H1 (cell line): ENCODE measurements around the gene FBXO46. TPM values are rescaled to one million over a fixed set of nuclear protein-coding genes. Genes with fewer than 3 reads are reported as not detected.

Source experiments
- BRCA1 ChIP-seq: IDR thresholded peaks from 2 replicates; pipeline ENCODE4 v1.6.1; 2012; ENCODE audit warnings: low read depth, low read length, improper control_type of control experiment
- CHD7 ChIP-seq: fragments of 300-600 bp; sonication (generic); IDR thresholded peaks from 2 replicates; pipeline ENCODE4 v1.7.1; 2012; ENCODE audit warnings: low read length, moderate library complexity, mild to moderate bottlenecking, inconsistent platforms; ENCODE audit not compliant: insufficient replicate concordance
- CTBP2 ChIP-seq: IDR thresholded peaks from 2 replicates; pipeline ENCODE4 v1.7.0; 2011; ENCODE audit warnings: borderline replicate concordance, mild to moderate bottlenecking, moderate library complexity, mixed read lengths, low read length; ENCODE audit not compliant: insufficient read depth, insufficient read length
- JUN ChIP-seq: IDR thresholded peaks from 2 replicates; pipeline ENCODE4 v1.6.1; 2011; ENCODE audit warnings: low read depth, mild to moderate bottlenecking, improper control_type of control experiment, low read length
- KDM5A ChIP-seq: fragments of 200-600 bp; IDR thresholded peaks from 2 replicates; pipeline ENCODE4 v1.7.1; 2012; ENCODE audit warnings: mild to moderate bottlenecking, low read length, inconsistent platforms, mixed read lengths
- NANOG ChIP-seq: IDR thresholded peaks from 2 replicates; pipeline ENCODE4 v1.6.1; 2011; ENCODE audit warnings: low read length, low read depth, mild to moderate bottlenecking, inconsistent platforms; ENCODE audit not compliant: insufficient read depth, poor library complexity, severe bottlenecking
- NRF1 ChIP-seq: IDR thresholded peaks from 2 replicates; pipeline ENCODE4 v1.6.1; 2011; ENCODE audit warnings: mild to moderate bottlenecking, low read depth, low read length, improper control_type of control experiment
- POLR2A ChIP-seq, 2 experiments: IDR thresholded peaks; 1 replicate in 1 of 2; 2 replicates in 1 of 2; pipeline ENCODE4 v1.6.1; 2011; ENCODE audit warnings: low read depth in 2 of 2, low read length in 2 of 2, mild to moderate bottlenecking in 2 of 2; ENCODE audit errors: control extremely low read depth in 1 of 2
- RXRA ChIP-seq: IDR thresholded peaks from 2 replicates; pipeline ENCODE4 v1.6.1; 2011; ENCODE audit warnings: low read depth, mild to moderate bottlenecking, low read length, moderate library complexity; ENCODE audit not compliant: insufficient read depth
- SP4 ChIP-seq: IDR thresholded peaks from 2 replicates; pipeline ENCODE4 v1.6.1; 2012; ENCODE audit warnings: low read length, inconsistent platforms
- polyA plus RNA-seq, 7 experiments: library from polyadenylated mRNA; depleted of rRNA in 3 of 7; stranded (reverse) in 5 of 7; unstranded in 2 of 7; fragments of >200 nt in 5 of 7; fragments of 200-250 nt in 2 of 7; gene quantifications; 1 replicate in 5 of 7; 2 replicates in 1 of 7; 4 replicates in 1 of 7; pipeline versions ENCODE4 v1.2.1 to v1.2.3, GENCODE V29; 2011 to 2013; ENCODE audit warnings: missing spikeins in 2 of 7, mixed read lengths in 2 of 7
- total RNA-seq: library from RNA; stranded (reverse); fragmentation: NEBNext Ultra II Directional; extraction: Animal tissue kit (Norgen Biotek cat#: 25700); gene quantifications from 2 replicates; pipeline ENCODE4 v1.2.1, GENCODE V29; 2021

Gene FBXO46
- total and polyA plus RNA-seq, 2 of the 8 experiments (the other 6 are each of a cell fraction or from before 2014, with no cell fraction given): 11.2 to 38.9 TPM

GRCh38 chr19:45682117-45682516 is 48.6 kb downstream of the FBXO46 start (continued):
- no peak for TF ChIP-seq CHD7
- no peak for TF ChIP-seq BRCA1
- TF ChIP-seq RXRA: no peak
- TF ChIP-seq POLR2A (IDR thresholded peaks at IDR 0.05; ENCODE audit: control extremely low read depth in 1 of 2, low read depth in 2 of 2, low read length in 2 of 2): no peak
- no peak for TF ChIP-seq KDM5A
- no peak for TF ChIP-seq SP4
- no peak for TF ChIP-seq NRF1
- no peak for TF ChIP-seq JUN
- no peak for TF ChIP-seq CTBP2
- no peak for TF ChIP-seq NANOG
